Measurements from ENCODE around the gene MGA. TPM values are rescaled to one million over a fixed set of nuclear protein-coding genes. Genes with fewer than 3 reads are reported as not detected.

Gene MGA
- total RNA-seq, 3 donors from 2014 or later (not counting 1 experiment from before 2014, with no cell fraction given) = 54.9 to 75.0 (median 71.3) TPM

- Mint-ChIP-seq H3K4me3 (peak overlapping the region; percentile 95), H3K27me3 (ENCODE audit: low read depth in 2 of 2) (no peaks in the 10 kb centered on the region), H3K4me1 (peaks cover 28 to 35% of the 10 kb centered on the region in 2 donors), H3K27ac (peak overlapping the region; percentile 96 to 97), H3K36me3 (no peaks in the 10 kb centered on the region), H3K9me3 (peaks cover 0 to 3% of the 10 kb centered on the region in 2 donors)
- TF ChIP-seq CTCF (IDR thresholded peaks at IDR 0.05) = no peak
- intact Hi-C loops (cut with micrococcal nuclease) = loop anchor here (5.0 kb wide), 1 partner anchor 111 kb away; the partner anchor contains the start of gene MAPKBP1
- ATAC-seq (peak; percentile 27 to 51 (median 39)), DNase-seq (peak; percentile 70 to 86)
- Histone ChIP-seq H3K4me1 (ENCODE audit: control insufficient read depth, insufficient read depth, low read length) (peaks cover 27% of the 10 kb centered on the region), H3K4me3 (ENCODE audit: low read length) (peak overlapping the region; percentile 44), H3K36me3 (ENCODE audit: control insufficient read depth, insufficient read depth, low read length) (no peaks in the 10 kb centered on the region), H3K27ac (ENCODE audit: low read length) (peak overlapping the region; percentile 95), H3K9me3 (ENCODE audit: control insufficient read depth, insufficient read depth, low read length) (peaks cover 4% of the 10 kb centered on the region), H3K27me3 (ENCODE audit: control insufficient read depth, insufficient read depth, low read length) (no peaks in the 10 kb centered on the region)
- WGBS (ENCODE audit: insufficient coverage) = under 1% methylated on average over 44 of the region's 44 CpGs
These were observed 1.5 kb downstream of the MGA start for GRCh38 chr15:41661518-41662225.

DNA sequence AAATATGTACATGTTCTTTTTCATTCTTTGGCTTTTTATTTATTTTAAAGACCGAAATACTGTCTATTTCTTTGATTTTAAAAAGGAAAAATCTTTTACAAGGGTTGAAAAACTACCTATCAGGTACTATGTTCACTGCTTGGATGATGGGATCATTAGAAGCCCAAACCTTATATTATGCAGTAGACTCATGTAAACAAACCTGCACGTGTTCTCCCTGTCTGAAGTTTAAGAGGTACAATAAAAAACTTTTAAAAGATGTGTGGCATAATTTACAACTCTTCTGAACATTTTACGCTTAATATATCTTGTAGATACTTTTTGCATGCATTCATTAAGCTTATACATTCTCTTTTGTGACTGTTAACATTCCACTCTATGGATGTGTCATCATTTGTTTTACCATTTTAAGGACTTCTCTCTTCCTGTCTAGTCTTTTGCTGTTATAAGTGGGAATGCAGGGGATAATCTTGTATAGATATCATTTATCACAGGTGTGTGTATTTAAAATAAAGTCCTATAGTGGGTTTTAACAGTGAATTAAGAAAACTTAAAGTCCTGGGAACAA, 6.2 kb downstream of the MGA start:
- Mint-ChIP-seq H3K36me3 (no peaks in the 10 kb centered on the region), H3K4me3 (no peak overlapping the region), H3K4me1 (peaks cover 37 to 39% of the 10 kb centered on the region in 2 donors), H3K27ac (peak overlapping the region in 1 of 2 donors; percentile 16), H3K9me3 (no peaks in the 10 kb centered on the region), H3K27me3 (ENCODE audit: low read depth in 2 of 2) (no peaks in the 10 kb centered on the region)
- Histone ChIP-seq H3K4me3 (ENCODE audit: low read length) (no peak overlapping the region), H3K36me3 (ENCODE audit: control insufficient read depth, insufficient read depth, low read length) (peaks cover 12% of the 10 kb centered on the region), H3K27me3 (ENCODE audit: control insufficient read depth, insufficient read depth, low read length) (no peaks in the 10 kb centered on the region), H3K9me3 (ENCODE audit: control insufficient read depth, insufficient read depth, low read length) (no peaks in the 10 kb centered on the region), H3K27ac (ENCODE audit: low read length) (no peak overlapping the region), H3K4me1 (ENCODE audit: control insufficient read depth, insufficient read depth, low read length) (peaks cover 8% of the 10 kb centered on the region)
- ATAC-seq (no peak), DNase-seq (no peak)
- TF ChIP-seq CTCF (IDR thresholded peaks at IDR 0.05) = no peak
- no CpG with 5 or more reads among the region's 3 CpGs for WGBS (ENCODE audit: insufficient coverage)
- intact Hi-C loops (cut with micrococcal nuclease) = no loop called here

DNA sequence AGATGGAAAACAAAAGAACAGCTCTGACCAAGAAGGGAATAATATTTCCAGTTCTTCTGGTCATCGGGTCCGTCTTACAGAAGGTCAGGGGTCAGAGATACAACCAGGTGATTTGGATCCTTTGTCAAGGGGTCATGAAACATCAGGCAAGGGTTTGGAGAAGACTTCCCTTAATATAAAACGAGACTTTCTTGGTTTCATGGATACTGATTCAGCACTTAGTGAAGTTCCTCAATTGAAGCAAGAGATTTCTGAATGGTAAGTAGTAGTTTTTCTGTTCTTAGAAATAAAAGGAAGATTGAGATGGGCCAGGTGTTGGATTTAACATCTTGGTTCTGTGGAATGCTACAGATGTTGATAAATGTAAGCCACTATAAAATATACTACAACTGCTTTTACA, 9.5 kb downstream of the MGA start:
- no peak overlapping the region for H3K4me3 Mint-ChIP-seq
- no peaks in the 10 kb centered on the region for H3K27me3 Mint-ChIP-seq (ENCODE audit: low read depth in 2 of 2)
- Histone ChIP-seq H3K4me1 (ENCODE audit: control insufficient read depth, insufficient read depth, low read length) (no peaks in the 10 kb centered on the region), H3K27me3 (ENCODE audit: control insufficient read depth, insufficient read depth, low read length) (no peaks in the 10 kb centered on the region), H3K36me3 (ENCODE audit: control insufficient read depth, insufficient read depth, low read length) (peaks cover 12% of the 10 kb centered on the region), H3K27ac (ENCODE audit: low read length) (no peak overlapping the region), H3K9me3 (ENCODE audit: control insufficient read depth, insufficient read depth, low read length) (no peaks in the 10 kb centered on the region), H3K4me3 (ENCODE audit: low read length) (no peak overlapping the region)
- no peak overlapping the region for H3K27ac Mint-ChIP-seq
- intact Hi-C loops (cut with micrococcal nuclease) = no loop called here
- no peak for TF ChIP-seq CTCF (IDR thresholded peaks at IDR 0.05)
- H3K36me3 Mint-ChIP-seq = no peaks in the 10 kb centered on the region
- H3K4me1 Mint-ChIP-seq = peaks cover 24 to 32% of the 10 kb centered on the region in 2 donors
- DNase-seq (no peak), ATAC-seq (no peak)
- WGBS (ENCODE audit: insufficient coverage) = 80% methylated on average over 3 of the region's 3 CpGs
- H3K9me3 Mint-ChIP-seq = no peaks in the 10 kb centered on the region

Data from natural killer cell (primary cell).